Upper lobe of right lung (tissue), 1 donor: ENCODE measurements around the gene GPR26. TPM values are rescaled to one million over a fixed set of nuclear protein-coding genes. Genes with fewer than 3 reads are reported as not detected.

ENCODE experiments used
- ATAC-seq: fragments of 200-7000 bp; cut with Tn5 transposase; one replicate; pipeline ENCODE4 v1.9.1; 2020; ENCODE audit warnings: mild to moderate bottlenecking, moderate library complexity
- DNase-seq: peaks from one replicate; pipeline ENCODE4 v3.0.0-alpha.2; 2020
- H3K27ac ChIP-seq: fragments of 200-600 bp; one replicate; pipeline ENCODE4 v1.8.0; 2022
- H3K27me3 ChIP-seq: fragments of 200-600 bp; one replicate; pipeline ENCODE4 v1.8.0; 2022; ENCODE audit warnings: mild to moderate bottlenecking
- H3K36me3 ChIP-seq: fragments of 200-600 bp; one replicate; pipeline ENCODE4 v1.8.0; 2022
- H3K4me1 ChIP-seq: fragments of 200-600 bp; one replicate; pipeline ENCODE4 v1.8.0; 2022
- H3K4me3 ChIP-seq: fragments of 200-600 bp; one replicate; pipeline ENCODE4 v1.8.0; 2022; ENCODE audit warnings: mild to moderate bottlenecking
- H3K9me3 ChIP-seq: fragments of 200-600 bp; one replicate; pipeline ENCODE4 v1.8.0; 2022
- intact Hi-C: fragments of 100-400 bp; cut with DNase I; formaldehyde crosslinking; loops from one replicate; pipeline ENCODE4 v1.11.0; 2022
- total RNA-seq: library from RNA; stranded (reverse); fragmentation: NEBNext Ultra II Directional; extraction: Animal tissue kit (Norgen Biotek cat#: 25700); gene quantifications from one replicate; pipeline ENCODE4 v1.2.1, GENCODE V29; 2021
- TF ChIP-seq, protein P1 (sequence below): fragments of 200-600 bp; IDR thresholded peaks from one replicate; pipeline ENCODE4 v1.8.0; 2022; ENCODE audit warnings: antibody characterized with exemption
- donor health status: DM: no; HTN: yes; CAD: no; lungs with severe emphysema.

Gene GPR26
- total RNA-seq, 1 donor from 2014 or later = not detected

DNA sequence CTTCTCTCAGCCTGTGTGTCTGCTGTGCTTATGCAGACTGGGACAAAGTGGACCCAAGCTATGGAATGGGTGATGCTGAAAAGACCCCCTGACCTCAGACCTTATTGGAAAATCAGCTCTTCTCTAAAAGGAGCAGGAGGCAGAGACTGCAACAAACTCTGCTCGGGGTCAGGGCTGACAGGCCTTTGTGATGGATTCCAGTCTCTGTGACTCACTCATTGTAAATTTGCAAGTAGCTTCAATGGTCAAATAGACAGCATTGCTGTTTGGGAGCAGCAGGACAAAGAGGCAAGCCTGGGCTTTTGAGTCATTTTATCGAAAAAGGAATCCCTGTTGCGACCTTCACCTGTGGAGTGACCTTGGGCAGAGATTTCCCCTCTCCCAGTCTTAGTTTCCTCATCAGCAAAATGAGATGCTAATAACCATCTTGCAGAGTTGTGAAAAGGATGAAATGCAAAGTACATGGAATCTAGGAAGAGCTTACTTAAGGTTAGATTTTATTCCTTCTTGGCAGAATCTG, 26.1 kb upstream of the GPR26 start:
- Histone ChIP-seq H3K27me3 (no peaks in the 10 kb centered on the region), H3K4me3 (no peak overlapping the region), H3K27ac (no peak overlapping the region), H3K4me1 (no peaks in the 10 kb centered on the region), H3K36me3 (no peaks in the 10 kb centered on the region), H3K9me3 (no peaks in the 10 kb centered on the region)
- ATAC-seq (no peak), DNase-seq (no peak)
- intact Hi-C loops = no loop called here
- TF ChIP-seq, protein P1, sequence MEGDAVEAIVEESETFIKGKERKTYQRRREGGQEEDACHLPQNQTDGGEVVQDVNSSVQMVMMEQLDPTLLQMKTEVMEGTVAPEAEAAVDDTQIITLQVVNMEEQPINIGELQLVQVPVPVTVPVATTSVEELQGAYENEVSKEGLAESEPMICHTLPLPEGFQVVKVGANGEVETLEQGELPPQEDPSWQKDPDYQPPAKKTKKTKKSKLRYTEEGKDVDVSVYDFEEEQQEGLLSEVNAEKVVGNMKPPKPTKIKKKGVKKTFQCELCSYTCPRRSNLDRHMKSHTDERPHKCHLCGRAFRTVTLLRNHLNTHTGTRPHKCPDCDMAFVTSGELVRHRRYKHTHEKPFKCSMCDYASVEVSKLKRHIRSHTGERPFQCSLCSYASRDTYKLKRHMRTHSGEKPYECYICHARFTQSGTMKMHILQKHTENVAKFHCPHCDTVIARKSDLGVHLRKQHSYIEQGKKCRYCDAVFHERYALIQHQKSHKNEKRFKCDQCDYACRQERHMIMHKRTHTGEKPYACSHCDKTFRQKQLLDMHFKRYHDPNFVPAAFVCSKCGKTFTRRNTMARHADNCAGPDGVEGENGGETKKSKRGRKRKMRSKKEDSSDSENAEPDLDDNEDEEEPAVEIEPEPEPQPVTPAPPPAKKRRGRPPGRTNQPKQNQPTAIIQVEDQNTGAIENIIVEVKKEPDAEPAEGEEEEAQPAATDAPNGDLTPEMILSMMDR = no peak

DNA sequence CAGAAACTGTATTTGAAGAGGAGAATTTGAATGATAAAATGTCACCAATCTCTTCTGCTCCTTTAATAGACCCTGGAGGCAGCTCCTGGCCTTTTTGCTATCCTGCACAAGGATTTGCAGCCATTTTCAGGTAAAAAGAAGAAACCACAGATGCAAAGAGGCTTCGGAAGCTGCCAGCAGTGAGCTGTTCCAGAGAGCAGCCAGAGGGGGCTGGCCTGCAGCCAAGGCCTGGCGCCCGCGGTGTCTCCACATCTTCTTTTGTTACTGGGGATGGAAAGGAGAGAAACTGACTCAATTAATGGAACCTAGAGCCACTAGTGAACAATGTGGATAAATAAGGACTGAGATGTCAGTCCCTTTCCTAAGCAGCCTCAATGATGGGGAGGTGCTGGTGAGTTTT, 23.9 kb upstream of the GPR26 start:
- intact Hi-C loops = no loop called here
- no peaks in the 10 kb centered on the region for H3K9me3 ChIP-seq
- TF ChIP-seq, protein P1 = no peak
- H3K4me1 ChIP-seq = no peaks in the 10 kb centered on the region
- no peaks in the 10 kb centered on the region for H3K36me3 ChIP-seq
- no peak overlapping the region for H3K27ac ChIP-seq
- no peak for ATAC-seq
- H3K27me3 ChIP-seq = no peaks in the 10 kb centered on the region
- no peak overlapping the region for H3K4me3 ChIP-seq
- no peak for DNase-seq

DNA sequence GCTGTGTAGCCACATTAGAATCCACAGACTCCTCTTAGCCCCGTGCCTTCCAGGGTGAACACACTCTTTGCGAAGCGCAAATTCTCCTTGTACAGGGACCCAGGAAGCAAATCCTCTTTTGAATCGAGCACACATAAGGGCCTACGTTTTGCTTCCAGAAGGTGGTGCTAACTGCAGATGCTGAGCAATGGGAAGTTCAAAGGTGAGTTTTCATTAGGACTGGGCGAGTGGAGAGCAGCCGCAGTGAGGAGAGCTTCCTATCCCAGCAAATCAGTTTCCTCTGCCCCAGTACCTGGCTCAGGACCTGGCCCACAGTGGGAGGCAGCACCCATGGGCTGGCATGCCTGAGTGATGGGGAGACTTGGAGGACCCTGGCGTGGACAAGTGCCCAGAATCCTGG, 23.5 kb upstream of the GPR26 start:
- no peaks in the 10 kb centered on the region for H3K9me3 ChIP-seq
- no peaks in the 10 kb centered on the region for H3K27me3 ChIP-seq
- DNase-seq (no peak), ATAC-seq (peak; percentile 13)
- H3K27ac ChIP-seq = no peak overlapping the region
- intact Hi-C loops = no loop called here
- no peaks in the 10 kb centered on the region for H3K36me3 ChIP-seq
- H3K4me3 ChIP-seq = no peak overlapping the region
- no peaks in the 10 kb centered on the region for H3K4me1 ChIP-seq
- TF ChIP-seq, protein P1 = no peak

DNA sequence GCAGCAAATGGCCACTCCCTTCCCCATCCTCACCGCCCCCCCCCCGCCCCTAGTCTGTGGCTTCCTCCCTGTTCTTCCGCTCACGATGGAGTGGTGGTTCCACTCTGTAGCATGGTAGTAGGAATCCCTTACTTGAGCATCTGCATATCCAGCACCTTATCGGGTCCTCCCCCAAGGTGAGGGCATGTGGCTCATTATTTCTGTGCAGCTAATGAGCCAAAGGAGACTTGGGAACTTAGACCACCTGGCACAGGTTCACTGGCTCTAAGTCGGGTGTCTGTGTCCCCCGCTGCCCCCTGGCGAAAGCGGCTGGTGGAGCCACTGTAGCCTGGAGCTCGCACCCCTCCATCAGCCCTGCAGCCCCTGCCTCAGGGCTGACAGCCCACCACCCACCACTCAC, 22.8 kb upstream of the GPR26 start:
- Histone ChIP-seq H3K9me3 (no peaks in the 10 kb centered on the region), H3K36me3 (no peaks in the 10 kb centered on the region), H3K27ac (no peak overlapping the region), H3K4me1 (no peaks in the 10 kb centered on the region), H3K27me3 (no peaks in the 10 kb centered on the region), H3K4me3 (no peak overlapping the region)
- ATAC-seq = no peak
- TF ChIP-seq, protein P1 = no peak
- intact Hi-C loops = no loop called here
- no peak for DNase-seq

DNA sequence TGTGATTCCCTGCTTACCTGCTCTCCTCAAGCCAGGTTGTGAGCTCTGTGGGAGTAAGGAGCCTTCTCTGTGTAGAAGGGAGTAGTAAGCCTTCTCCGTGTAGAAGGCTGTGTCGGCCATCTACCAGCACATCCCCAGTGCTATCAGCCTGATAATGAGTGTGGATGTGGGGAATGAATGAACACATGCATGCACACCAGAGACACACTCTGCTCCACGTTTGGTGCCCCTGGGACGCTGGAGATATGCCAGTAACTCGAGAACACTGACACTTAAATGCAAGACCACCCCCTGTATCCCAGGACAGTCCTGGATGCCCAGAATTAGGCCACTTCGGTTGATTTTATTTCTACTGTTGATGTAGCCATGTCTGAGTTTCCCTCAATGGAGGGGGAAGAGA, 21.1 kb upstream of the GPR26 start:
- no peaks in the 10 kb centered on the region for H3K27me3 ChIP-seq
- no peak for DNase-seq
- H3K4me1 ChIP-seq = no peaks in the 10 kb centered on the region
- no peaks in the 10 kb centered on the region for H3K9me3 ChIP-seq
- intact Hi-C loops = no loop called here
- TF ChIP-seq, protein P1 = no peak
- no peaks in the 10 kb centered on the region for H3K36me3 ChIP-seq
- H3K27ac ChIP-seq = no peak overlapping the region
- ATAC-seq = no peak
- H3K4me3 ChIP-seq = no peak overlapping the region

DNA sequence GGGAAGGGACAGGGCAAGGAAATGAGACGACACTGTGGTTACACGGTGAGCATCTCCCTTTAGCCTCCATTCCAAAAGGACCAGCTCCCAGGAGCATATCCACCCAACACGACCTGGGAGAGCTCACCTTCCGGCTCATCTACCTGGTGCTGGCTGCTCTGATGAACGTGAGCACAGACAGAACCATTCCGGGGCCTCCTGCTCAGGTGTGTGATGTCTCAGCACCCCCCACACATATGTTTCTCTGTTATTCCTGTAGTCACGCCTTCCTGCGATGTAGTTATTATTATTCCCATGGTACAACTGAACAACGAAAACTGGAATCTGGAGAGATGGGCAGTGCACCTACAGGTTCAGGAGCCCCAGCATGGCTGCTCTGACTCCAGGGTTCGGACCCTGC, 20.5 kb upstream of the GPR26 start:
- H3K27ac ChIP-seq = no peak overlapping the region
- ATAC-seq = no peak
- H3K4me1 ChIP-seq = no peaks in the 10 kb centered on the region
- intact Hi-C loops = no loop called here
- no peaks in the 10 kb centered on the region for H3K36me3 ChIP-seq
- no peaks in the 10 kb centered on the region for H3K27me3 ChIP-seq
- H3K4me3 ChIP-seq = no peak overlapping the region
- no peak for DNase-seq
- H3K9me3 ChIP-seq = no peaks in the 10 kb centered on the region
- TF ChIP-seq, protein P1 = no peak
